Gastroesophageal sphincter (tissue), 4 donors: ENCODE results near the gene CASTOR1. TPM values are rescaled to one million over a fixed set of nuclear protein-coding genes. Genes with fewer than 3 reads are reported as not detected.

Experiments
- ATAC-seq: fragments of 150-250 bp; one replicate; pipeline ENCODE4 v1.9.1; 2016; ENCODE audit warnings: mild to moderate bottlenecking, moderate library complexity
- H3K27ac ChIP-seq, 4 donors: fragments of 200-600 bp; sonication (generic) in 3 of 4; 1 replicate in 3 of 4; 2 replicates in 1 of 4; pipeline ENCODE4 v1.5.1; 2016 to 2019
- H3K27me3 ChIP-seq: fragments of 200-600 bp; sonication (generic); one replicate; pipeline ENCODE4 v1.5.1; 2019
- H3K36me3 ChIP-seq, 2 donors: fragments of 200-600 bp; sonication (generic); one replicate each; pipeline ENCODE4 v1.5.1; 2019; ENCODE audit warnings: control low read depth in 1 of 2
- H3K4me1 ChIP-seq, 3 donors: fragments of 200-600 bp; sonication (generic); 1 replicate in 2 of 3; 2 replicates in 1 of 3; pipeline ENCODE4 v1.5.1; 2016 to 2019; ENCODE audit warnings: control low read depth in 2 of 3
- H3K4me3 ChIP-seq, 2 donors: fragments of 200-600 bp; sonication (generic); one replicate each; pipeline ENCODE4 v1.5.1; 2019; ENCODE audit warnings: mild to moderate bottlenecking in 1 of 2, moderate library complexity in 1 of 2
- H3K9me3 ChIP-seq, 3 donors: fragments of 200-600 bp; sonication (generic); one replicate each; pipeline ENCODE4 v1.5.1; 2017 to 2019; ENCODE audit warnings: control low read depth in 2 of 3
- CTCF ChIP-seq, 4 experiments: fragments of 200-600 bp in 2 of 4; fragments of 450-650 bp in 2 of 4; sonication (generic) in 1 of 4; IDR thresholded peaks; one replicate each; pipeline ENCODE4 v1.5.1; 2017 to 2019; ENCODE audit warnings: antibody characterized with exemption in 4 of 4, mild to moderate bottlenecking in 2 of 4, moderate library complexity in 2 of 4
- EP300 ChIP-seq: sonication (generic); formaldehyde crosslinking; IDR thresholded peaks from one replicate; pipeline ENCODE4 v1.6.1; 2017; ENCODE audit warnings: antibody characterized with exemption, mild to moderate bottlenecking
- POLR2A ChIP-seq, 2 donors: fragments of 450-650 bp; IDR thresholded peaks; one replicate each; pipeline ENCODE4 v1.6.1; 2017; ENCODE audit warnings: antibody characterized with exemption in 2 of 2, mild to moderate bottlenecking in 2 of 2, moderate library complexity in 1 of 2
- POLR2AphosphoS5 ChIP-seq: sonication (generic); formaldehyde crosslinking; IDR thresholded peaks from one replicate; pipeline ENCODE4 v1.6.1; 2017; ENCODE audit warnings: antibody characterized with exemption
- WGBS, 2 donors: methylation state at CpG; one replicate each; pipeline ENCODE4 v1.1.5; 2018; ENCODE audit warnings: low coverage in 1 of 2; 5-methylcytosine and 5-hydroxymethylcytosine counted together
- total RNA-seq, 4 donors: library from RNA; depleted of rRNA; stranded (reverse); fragments of >200 nt; gene quantifications; one replicate each; pipeline ENCODE4 v1.1.0, GENCODE V29; 2016

The CASTOR1 gene
- total RNA-seq, 4 donors from 2014 or later = 12.9 to 17.1 (median 16.2) TPM

GRCh38 chr22:30247561-30247960, 41.7 kb downstream of the CASTOR1 start:
- no peaks in the 10 kb centered on the region for H3K9me3 ChIP-seq
- H3K27ac ChIP-seq = peak overlapping the region in 1 of 4 donors; percentile 67
- no peaks in the 10 kb centered on the region for H3K36me3 ChIP-seq
- peaks cover 71% of the 10 kb centered on the region for H3K27me3 ChIP-seq
- no peak for ATAC-seq
- H3K4me1 ChIP-seq = peaks cover 0 to 22% (median 11%) of the 10 kb centered on the region in 3 donors
- H3K4me3 ChIP-seq = no peak overlapping the region
- 78% methylated on average over 7 of the region's 11 CpGs; no CpG with 5 or more reads in 1 of the 2 donors for WGBS, 2 donors
- TF ChIP-seq EP300 (no peak), CTCF (IDR thresholded peaks at IDR 0.05) (no peak), POLR2A (IDR thresholded peaks at IDR 0.05) (no peak), POLR2AphosphoS5 (no peak)

DNA sequence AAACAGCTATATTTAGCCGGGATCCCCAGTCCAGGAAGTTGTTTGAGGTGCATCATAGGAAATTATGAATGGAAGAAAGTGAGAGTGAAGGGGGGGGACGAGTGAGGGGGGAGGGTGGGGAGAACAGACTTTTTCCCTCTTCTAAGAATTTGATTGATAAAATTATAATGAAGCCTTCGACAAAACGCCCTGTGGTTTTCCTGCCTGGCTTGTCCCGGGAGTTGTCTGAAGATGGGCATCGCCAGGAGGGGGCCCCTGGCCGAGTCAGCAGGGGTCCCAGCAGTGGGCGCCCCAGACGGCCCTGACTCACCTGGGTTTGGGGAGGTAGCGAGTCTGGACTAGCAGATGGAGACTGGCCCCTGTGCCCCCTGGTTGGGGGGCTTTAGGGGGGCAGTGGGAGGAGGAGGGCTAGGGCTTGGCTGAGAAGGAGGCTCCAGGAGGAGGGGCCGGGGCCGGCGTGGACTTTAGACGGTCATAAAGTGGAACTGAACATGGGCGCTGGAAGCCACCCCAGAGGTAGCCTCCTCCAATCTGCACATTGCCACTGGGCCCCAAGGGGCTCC, 42.4 kb downstream of the CASTOR1 start:
- peaks cover 74% of the 10 kb centered on the region for H3K27me3 ChIP-seq
- no peaks in the 10 kb centered on the region for H3K36me3 ChIP-seq
- H3K9me3 ChIP-seq = no peaks in the 10 kb centered on the region
- TF ChIP-seq CTCF (IDR thresholded peaks at IDR 0.05) = no peak
- no peak for ATAC-seq
- WGBS, 2 donors = 8 to 18% methylated on average over 2 to 6 of the region's 15 CpGs
- peak overlapping the region in 1 of 4 donors; percentile 67 for H3K27ac ChIP-seq
- peak overlapping the region in 1 of 2 donors; percentile 54 for H3K4me3 ChIP-seq
- H3K4me1 ChIP-seq = peaks cover 0 to 19% (median 11%) of the 10 kb centered on the region in 3 donors

- Histone ChIP-seq H3K4me3 (peak within 1 kb of the TSS; percentile 20 to 54), H3K36me3 (no peaks in the 10 kb centered on the region), H3K4me1 (peaks cover 0 to 19% (median 11%) of the 10 kb centered on the region in 3 donors), H3K27ac (peak within 1 kb of the TSS in 1 of 4 donors; percentile 67), H3K9me3 (no peaks in the 10 kb centered on the region), H3K27me3 (peaks cover 74% of the 10 kb centered on the region)
- TF ChIP-seq POLR2A (IDR thresholded peaks at IDR 0.05) (no peak), CTCF (IDR thresholded peaks at IDR 0.05) (peak in 2 of 4 experiments; percentile 32 to 39)
- 0% methylated on average over 21 of the region's 64 CpGs; no CpG with 5 or more reads in 1 of the 2 donors for WGBS, 2 donors
- peak; percentile 17 for ATAC-seq
Measured at GRCh38 chr22:30245985-30246813, 43.1 kb downstream of the CASTOR1 start, which contains the start of gene LIF. Gene LIF (minus strand): TSS chr22:30246759. CDS start chr22:30246695, 64 bp downstream.

DNA sequence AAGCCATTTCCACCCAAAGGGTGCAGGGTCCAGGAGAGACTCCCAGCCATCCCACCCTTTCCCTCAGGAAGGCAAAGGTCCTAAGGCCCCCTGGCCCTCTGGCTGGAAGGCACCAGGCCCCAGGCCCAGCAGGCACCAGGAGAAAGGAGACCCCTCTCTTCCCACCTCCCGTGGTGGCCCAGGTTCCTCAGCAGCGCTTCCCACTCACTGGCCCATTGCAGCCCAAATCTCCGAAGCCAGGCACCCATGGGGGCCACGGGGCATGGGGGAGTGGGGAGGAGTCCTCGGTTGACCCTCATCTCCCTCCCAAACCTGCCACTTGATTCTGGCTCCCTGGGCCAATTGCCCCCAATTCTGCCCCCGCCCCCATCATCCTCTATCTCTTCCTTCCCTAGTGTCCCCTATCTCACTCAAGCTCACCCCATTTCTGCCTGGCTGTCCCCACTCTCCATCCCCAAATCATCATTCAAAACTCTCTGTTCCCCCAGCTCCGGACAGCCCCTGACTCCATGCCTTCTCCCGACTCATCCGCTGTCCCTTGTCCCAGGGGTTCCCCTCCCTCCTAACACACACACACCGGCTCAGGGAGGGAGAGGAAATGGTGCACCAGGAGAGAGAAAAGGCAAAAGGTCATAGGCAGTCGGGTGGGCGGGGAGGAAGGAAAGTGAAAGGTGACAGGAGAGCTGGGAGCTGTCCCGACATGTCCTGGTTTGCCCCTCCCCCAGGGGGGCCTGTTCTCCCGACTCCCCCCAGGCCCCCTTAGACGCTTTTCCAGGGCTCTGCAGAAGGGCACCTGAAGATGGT, 43.9 kb downstream of the CASTOR1 start:
- 74 to 100% methylated on average over 1 to 5 of the region's 15 CpGs for WGBS, 2 donors
- no peaks in the 10 kb centered on the region for H3K9me3 ChIP-seq
- peak overlapping the region in 1 of 2 donors; percentile 54 for H3K4me3 ChIP-seq
- TF ChIP-seq POLR2AphosphoS5 = no peak
- no peak for TF ChIP-seq POLR2A (IDR thresholded peaks at IDR 0.05)
- H3K4me1 ChIP-seq = peaks cover 0 to 19% (median 14%) of the 10 kb centered on the region in 3 donors
- ATAC-seq = no peak
- peaks cover 74% of the 10 kb centered on the region for H3K27me3 ChIP-seq
- peak overlapping the region in 1 of 4 donors; percentile 64 for H3K27ac ChIP-seq
- H3K36me3 ChIP-seq = no peaks in the 10 kb centered on the region

DNA sequence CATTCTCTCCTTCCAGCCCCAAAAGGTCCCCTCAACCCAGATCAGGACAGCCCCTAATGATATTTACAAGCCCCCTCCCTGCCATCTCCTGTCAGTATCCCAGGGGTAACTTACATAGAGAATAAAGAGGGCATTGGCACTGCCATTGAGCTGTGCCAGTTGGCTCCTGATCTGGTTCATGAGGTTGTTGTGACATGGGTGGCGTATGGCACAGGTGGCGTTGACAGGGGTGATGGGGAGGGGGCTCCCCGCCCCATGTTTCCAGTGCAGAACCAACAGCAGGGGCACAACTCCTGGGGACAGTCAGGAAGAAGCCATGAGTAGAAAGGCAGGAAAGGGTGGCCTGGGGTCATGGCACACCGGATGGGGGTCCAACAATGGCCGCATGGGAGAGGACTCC, 44.7 kb downstream of the CASTOR1 start:
- no peaks in the 10 kb centered on the region for H3K9me3 ChIP-seq
- H3K36me3 ChIP-seq = no peaks in the 10 kb centered on the region
- H3K27me3 ChIP-seq = peaks cover 73% of the 10 kb centered on the region
- 100% methylated on average over 2 of the region's 5 CpGs; no CpG with 5 or more reads in 1 of the 2 donors for WGBS, 2 donors
- no peak overlapping the region for H3K27ac ChIP-seq
- no peak for ATAC-seq
- H3K4me1 ChIP-seq = peaks cover 0 to 19% (median 14%) of the 10 kb centered on the region in 3 donors
- no peak overlapping the region for H3K4me3 ChIP-seq
- TF ChIP-seq POLR2A (IDR thresholded peaks at IDR 0.05) = no peak
- TF ChIP-seq POLR2AphosphoS5 = no peak
- no peak for TF ChIP-seq EP300
- no peak for TF ChIP-seq CTCF (IDR thresholded peaks at IDR 0.05)
